H9 (cell line): ENCODE measurements around the gene VEZF1. TPM values are rescaled to one million over a fixed set of nuclear protein-coding genes. Genes with fewer than 3 reads are reported as not detected.

Source experiments
- DNase-seq: peaks from one replicate; pipeline ENCODE4 v3.0.0-alpha.2; 2017
- H2AFZ ChIP-seq: one replicate; pipeline ENCODE4 v1.6.1; 2013; ENCODE audit warnings: mild to moderate bottlenecking, low read length, control low read depth, moderate library complexity
- H2AK5ac ChIP-seq: 2 replicates; pipeline ENCODE4 v1.6.1; 2013; ENCODE audit warnings: low read length, control low read depth, mixed read lengths; ENCODE audit not compliant: insufficient read length
- H2BK120ac ChIP-seq: one replicate; pipeline ENCODE4 v1.6.1; 2013; ENCODE audit warnings: low read depth, mild to moderate bottlenecking, low read length, control low read depth, inconsistent platforms; ENCODE audit not compliant: poor library complexity, severe bottlenecking
- H2BK12ac ChIP-seq: 2 replicates; pipeline ENCODE4 v1.6.1; 2013; ENCODE audit warnings: low read length, control low read depth, mixed read lengths, low read depth; ENCODE audit not compliant: insufficient read length
- H2BK15ac ChIP-seq: 2 replicates; pipeline ENCODE4 v1.6.1; 2013; ENCODE audit warnings: low read depth, low read length, control low read depth
- H2BK20ac ChIP-seq: one replicate; pipeline ENCODE4 v1.6.1; 2013; ENCODE audit warnings: low read depth, mild to moderate bottlenecking, low read length, control low read depth, inconsistent platforms; ENCODE audit not compliant: poor library complexity, severe bottlenecking
- H2BK5ac ChIP-seq: 2 replicates; pipeline ENCODE4 v1.6.1; 2013; ENCODE audit warnings: low read length, control low read depth, mixed read lengths; ENCODE audit not compliant: insufficient read length
- H3K14ac ChIP-seq: 2 replicates; pipeline ENCODE4 v1.6.1; 2013; ENCODE audit warnings: low read length, control low read depth; ENCODE audit not compliant: insufficient read depth
- H3K18ac ChIP-seq: 2 replicates; pipeline ENCODE4 v1.6.1; 2013; ENCODE audit warnings: low read depth, mild to moderate bottlenecking, mixed read lengths, low read length, control low read depth; ENCODE audit not compliant: insufficient read length
- H3K23ac ChIP-seq: 2 replicates; pipeline ENCODE4 v1.6.1; 2013; ENCODE audit warnings: low read length, control low read depth, mixed read lengths, low read depth; ENCODE audit not compliant: insufficient read length
- H3K23me2 ChIP-seq: 2 replicates; pipeline ENCODE4 v1.6.1; 2013; ENCODE audit warnings: low read depth, mild to moderate bottlenecking, mixed read lengths, low read length, control low read depth; ENCODE audit not compliant: insufficient read length, poor library complexity, severe bottlenecking
- H3K27ac ChIP-seq: 2 replicates; pipeline ENCODE4 v1.5.1; 2013; ENCODE audit warnings: low read length, control low read depth, mixed read lengths, low read depth; ENCODE audit not compliant: insufficient read length
- H3K27me3 ChIP-seq: 2 replicates; pipeline ENCODE4 v1.6.1; 2013; ENCODE audit warnings: low read length, control low read depth, inconsistent platforms; ENCODE audit not compliant: insufficient read depth
- H3K4ac ChIP-seq: 2 replicates; pipeline ENCODE4 v1.6.1; 2013; ENCODE audit warnings: low read depth, mild to moderate bottlenecking, control low read depth, inconsistent platforms, low read length, moderate library complexity
- H3K4me1 ChIP-seq: 2 replicates; pipeline ENCODE4 v1.6.1; 2013; ENCODE audit warnings: low read length, control low read depth, inconsistent platforms; ENCODE audit not compliant: insufficient read depth
- H3K4me2 ChIP-seq: 2 replicates; pipeline ENCODE4 v1.6.1; 2013; ENCODE audit warnings: low read length, control low read depth, mixed read lengths; ENCODE audit not compliant: insufficient read length, insufficient read depth
- H3K56ac ChIP-seq: 2 replicates; pipeline ENCODE4 v1.6.1; 2013; ENCODE audit warnings: low read depth, mild to moderate bottlenecking, mixed read lengths, low read length, control low read depth; ENCODE audit not compliant: insufficient read length
- H3K79me1 ChIP-seq: 2 replicates; pipeline ENCODE4 v1.6.1; 2013; ENCODE audit warnings: low read depth, mild to moderate bottlenecking, moderate library complexity, low read length, control low read depth, inconsistent platforms; ENCODE audit not compliant: insufficient read depth, poor library complexity, severe bottlenecking
- H3K79me2 ChIP-seq: 2 replicates; pipeline ENCODE4 v1.6.1; 2013; ENCODE audit warnings: low read length, control low read depth, inconsistent platforms; ENCODE audit not compliant: insufficient read depth
- H3K9ac ChIP-seq: 2 replicates; pipeline ENCODE4 v1.6.1; 2013; ENCODE audit warnings: low read length, control low read depth, mixed read lengths; ENCODE audit not compliant: insufficient read length; ENCODE audit errors: extremely low read depth
- H3K9me3 ChIP-seq: one replicate; pipeline ENCODE4 v1.6.1; 2013; ENCODE audit warnings: low read depth, low read length, inconsistent platforms; ENCODE audit not compliant: control insufficient read depth
- H3T11ph ChIP-seq: one replicate; pipeline ENCODE4 v1.6.1; 2013; ENCODE audit warnings: mild to moderate bottlenecking, low read length, control low read depth, inconsistent platforms
- H4K20me1 ChIP-seq: one replicate; pipeline ENCODE4 v1.6.1; 2013; ENCODE audit not compliant: control insufficient read depth, insufficient read length, insufficient read depth
- H4K5ac ChIP-seq: 2 replicates; pipeline ENCODE4 v1.6.1; 2013; ENCODE audit warnings: low read depth, mild to moderate bottlenecking, mixed read lengths, low read length, control low read depth; ENCODE audit not compliant: insufficient read length
- H4K8ac ChIP-seq: replicated peaks from 2 replicates; pipeline ENCODE4 v1.6.1; 2013; ENCODE audit warnings: low read length, control low read depth, mixed read lengths, low read depth; ENCODE audit not compliant: insufficient read length
- H4K91ac ChIP-seq: 2 replicates; pipeline ENCODE4 v1.6.1; 2013; ENCODE audit warnings: low read depth, mild to moderate bottlenecking, moderate library complexity, mixed read lengths, low read length, control low read depth; ENCODE audit not compliant: insufficient read length
- H3K27ac Mint-ChIP-seq, 3 experiments: 2 replicates in 2 of 3; 3 replicates in 1 of 3; pipeline ENCODE4 v1.8.0; 2020 to 2021; ENCODE audit warnings: mixed read lengths in 3 of 3, mild to moderate bottlenecking in 1 of 3, moderate library complexity in 1 of 3
- H3K27me3 Mint-ChIP-seq: 2 replicates; pipeline ENCODE4 v1.8.0; 2021; ENCODE audit warnings: low read depth, mild to moderate bottlenecking, moderate library complexity, mixed read lengths
- H3K36me3 Mint-ChIP-seq, 3 experiments: 2 replicates in 2 of 3; 3 replicates in 1 of 3; pipeline ENCODE4 v1.8.0; 2020 to 2021; ENCODE audit warnings: low read depth in 3 of 3, mixed read lengths in 3 of 3; ENCODE audit not compliant: insufficient read depth in 1 of 3
- H3K4me1 Mint-ChIP-seq, 2 experiments: 2 replicates each; pipeline ENCODE4 v1.8.0; 2020; ENCODE audit warnings: mixed read lengths in 2 of 2
- H3K4me3 Mint-ChIP-seq, 2 experiments: 2 replicates in 1 of 2; 3 replicates in 1 of 2; pipeline ENCODE4 v1.8.0; 2020 to 2021; ENCODE audit warnings: mild to moderate bottlenecking in 2 of 2, mixed read lengths in 2 of 2, moderate library complexity in 1 of 2
- H3K9me3 Mint-ChIP-seq, 2 experiments: 2 replicates in 1 of 2; 3 replicates in 1 of 2; pipeline ENCODE4 v1.8.0; 2020; ENCODE audit warnings: mild to moderate bottlenecking in 2 of 2, mixed read lengths in 2 of 2, moderate library complexity in 1 of 2
- WGBS: extraction: QIAGEN DNeasy Blood & Tissue Kit; methylation state at CpG from one replicate; pipeline ENCODE4 v1.1.7; 2013; ENCODE audit warnings: missing lambda C conversion rate, low lambda C conversion rate, mixed read lengths; ENCODE audit not compliant: insufficient read length; ENCODE audit errors: extremely low coverage; 5-methylcytosine and 5-hydroxymethylcytosine counted together
- total RNA-seq: library from RNA; stranded (reverse); gene quantifications from 2 replicates; pipeline ENCODE4 v1.2.1, GENCODE V29; 2021
- TF ChIP-seq, protein P1 (sequence below): fragments of 200-600 bp; sonication (generic); conservative IDR thresholded peaks from 3 replicates; pipeline ENCODE4 v1.8.0; 2021; ENCODE audit warnings: antibody characterized with exemption, mild to moderate bottlenecking

The VEZF1 gene
- total RNA-seq, 1 experiment from 2014 or later: 58.1 TPM

DNA sequence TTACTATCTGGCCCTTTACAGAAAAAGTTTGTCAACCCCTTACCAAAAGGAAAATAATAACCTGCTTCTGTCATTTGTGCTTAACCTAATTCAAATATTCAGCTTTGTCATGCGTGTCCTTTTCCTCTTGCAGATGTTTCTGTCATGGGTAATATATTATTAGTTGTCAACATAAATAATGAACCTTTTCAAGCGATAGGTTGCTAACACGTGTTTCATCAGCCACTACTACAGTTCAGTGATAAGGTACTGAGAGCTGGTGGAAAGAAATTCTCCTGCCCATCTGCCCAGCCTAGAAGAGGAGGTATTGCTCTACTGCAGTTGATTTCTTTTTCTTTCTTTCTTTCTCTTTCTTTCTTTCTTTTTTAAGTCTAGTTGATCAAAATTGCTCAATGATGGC, 31.0 kb upstream of the VEZF1 start:
- Histone ChIP-seq H2BK20ac (no peak overlapping the region), H3K23me2 (no peaks in the 10 kb centered on the region), H2BK15ac (no peak overlapping the region), H4K20me1 (no peaks in the 10 kb centered on the region), H3K4me1 (no peaks in the 10 kb centered on the region; the same call in 1 of the 2 replicates), H3K27ac (no peak overlapping the region), H3K79me2 (no peaks in the 10 kb centered on the region), H3K18ac (no peak overlapping the region), H3K14ac (no peak overlapping the region), H2BK12ac (no peak overlapping the region), H2BK5ac (no peak overlapping the region), H3K56ac (no peak overlapping the region), H3T11ph (no peak overlapping the region), H3K23ac (no peak overlapping the region), H2AFZ (no peak overlapping the region), H4K91ac (no peak overlapping the region), H3K4me2 (no peak overlapping the region), H2BK120ac (no peak overlapping the region), H4K5ac (no peak overlapping the region), H3K27me3 (no peaks in the 10 kb centered on the region), H3K9ac (no peak overlapping the region), H3K9me3 (no peaks in the 10 kb centered on the region), H3K79me1 (no peaks in the 10 kb centered on the region), H4K8ac (no peak overlapping the region), H3K4ac (no peak overlapping the region), H2AK5ac (no peak overlapping the region)
- H3K36me3 Mint-ChIP-seq: no peaks in the 10 kb centered on the region
- H3K4me3 Mint-ChIP-seq: no peak overlapping the region
- H3K27ac Mint-ChIP-seq: no peak overlapping the region
- no peak for DNase-seq
- peaks cover 8% of the 10 kb centered on the region in 2 experiments for H3K4me1 Mint-ChIP-seq
- no peaks in the 10 kb centered on the region for H3K9me3 Mint-ChIP-seq
- TF ChIP-seq, protein P1, sequence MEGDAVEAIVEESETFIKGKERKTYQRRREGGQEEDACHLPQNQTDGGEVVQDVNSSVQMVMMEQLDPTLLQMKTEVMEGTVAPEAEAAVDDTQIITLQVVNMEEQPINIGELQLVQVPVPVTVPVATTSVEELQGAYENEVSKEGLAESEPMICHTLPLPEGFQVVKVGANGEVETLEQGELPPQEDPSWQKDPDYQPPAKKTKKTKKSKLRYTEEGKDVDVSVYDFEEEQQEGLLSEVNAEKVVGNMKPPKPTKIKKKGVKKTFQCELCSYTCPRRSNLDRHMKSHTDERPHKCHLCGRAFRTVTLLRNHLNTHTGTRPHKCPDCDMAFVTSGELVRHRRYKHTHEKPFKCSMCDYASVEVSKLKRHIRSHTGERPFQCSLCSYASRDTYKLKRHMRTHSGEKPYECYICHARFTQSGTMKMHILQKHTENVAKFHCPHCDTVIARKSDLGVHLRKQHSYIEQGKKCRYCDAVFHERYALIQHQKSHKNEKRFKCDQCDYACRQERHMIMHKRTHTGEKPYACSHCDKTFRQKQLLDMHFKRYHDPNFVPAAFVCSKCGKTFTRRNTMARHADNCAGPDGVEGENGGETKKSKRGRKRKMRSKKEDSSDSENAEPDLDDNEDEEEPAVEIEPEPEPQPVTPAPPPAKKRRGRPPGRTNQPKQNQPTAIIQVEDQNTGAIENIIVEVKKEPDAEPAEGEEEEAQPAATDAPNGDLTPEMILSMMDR: no peak
- H3K27me3 Mint-ChIP-seq: peaks cover 1% of the 10 kb centered on the region; the same call in 1 of the 2 replicates
- WGBS: no CpG with 5 or more reads among the region's 3 CpGs
